ENCODE measurements around the gene SV2A.

- TF ChIP-seq CTCF (IDR thresholded peaks at IDR 0.05), result no peak
- TF ChIP-seq POLR2A (IDR thresholded peaks at IDR 0.05), result no peak
- TF ChIP-seq POLR2AphosphoS5 (IDR thresholded peaks at IDR 0.05), result no peak
Observed at GRCh38 chr1:149923626-149924025, 6.0 kb upstream of the SV2A start.
